GM13976 (cell line): Measurements from ENCODE around the gene HIRA.
"Not testable (repeated sequence)": the region's sequence is repeated elsewhere in the genome, so short reads cannot be mapped to it uniquely, and the experiment has no call there.

ENCODE experiments used
- DNase-seq: peaks from one replicate; pipeline ENCODE4 v3.0.0; 2012; ENCODE audit warnings: low spot score
- in situ Hi-C: fragments of 300-500 bp; cut with MboI; formaldehyde crosslinking; loops from one replicate; pipeline ENCODE4 v1.12.0; 2022; ENCODE audit warnings: low sequenced_read_pairs, mixed read lengths, inconsistent platforms; ENCODE audit not compliant: unreplicated experiment
- TF ChIP-seq, protein P1 (sequence below): IDR thresholded peaks from 2 replicates; pipeline ENCODE4 v1.5.1; 2012; ENCODE audit warnings: borderline replicate concordance, mild to moderate bottlenecking; ENCODE audit not compliant: insufficient read depth; ENCODE audit errors: extremely low read depth, missing control alignments, control extremely low read depth

HIRA gene

DNA sequence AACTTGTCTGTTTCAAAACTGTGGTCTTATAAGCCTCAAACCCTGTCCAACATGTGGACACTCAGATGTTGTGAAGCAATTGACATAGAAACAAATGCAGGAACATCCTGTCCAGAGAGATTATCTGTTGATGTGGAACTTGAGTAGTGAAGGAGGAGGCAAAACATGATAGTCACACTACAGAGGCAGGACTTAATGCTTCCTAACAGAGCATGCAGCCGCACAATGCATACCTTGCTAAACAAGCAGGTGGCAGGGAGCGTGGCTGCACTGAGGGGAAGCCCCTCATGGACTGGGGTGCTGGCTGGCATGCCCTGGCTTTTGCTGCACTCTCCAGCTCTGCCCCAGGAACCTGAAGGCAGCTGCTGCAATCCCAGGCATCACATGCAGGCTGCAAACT lies 10.6 kb upstream of the HIRA start:
- no peak for DNase-seq
- TF ChIP-seq, protein P1, sequence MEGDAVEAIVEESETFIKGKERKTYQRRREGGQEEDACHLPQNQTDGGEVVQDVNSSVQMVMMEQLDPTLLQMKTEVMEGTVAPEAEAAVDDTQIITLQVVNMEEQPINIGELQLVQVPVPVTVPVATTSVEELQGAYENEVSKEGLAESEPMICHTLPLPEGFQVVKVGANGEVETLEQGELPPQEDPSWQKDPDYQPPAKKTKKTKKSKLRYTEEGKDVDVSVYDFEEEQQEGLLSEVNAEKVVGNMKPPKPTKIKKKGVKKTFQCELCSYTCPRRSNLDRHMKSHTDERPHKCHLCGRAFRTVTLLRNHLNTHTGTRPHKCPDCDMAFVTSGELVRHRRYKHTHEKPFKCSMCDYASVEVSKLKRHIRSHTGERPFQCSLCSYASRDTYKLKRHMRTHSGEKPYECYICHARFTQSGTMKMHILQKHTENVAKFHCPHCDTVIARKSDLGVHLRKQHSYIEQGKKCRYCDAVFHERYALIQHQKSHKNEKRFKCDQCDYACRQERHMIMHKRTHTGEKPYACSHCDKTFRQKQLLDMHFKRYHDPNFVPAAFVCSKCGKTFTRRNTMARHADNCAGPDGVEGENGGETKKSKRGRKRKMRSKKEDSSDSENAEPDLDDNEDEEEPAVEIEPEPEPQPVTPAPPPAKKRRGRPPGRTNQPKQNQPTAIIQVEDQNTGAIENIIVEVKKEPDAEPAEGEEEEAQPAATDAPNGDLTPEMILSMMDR: no peak
- in situ Hi-C loops: no loop called here

DNA sequence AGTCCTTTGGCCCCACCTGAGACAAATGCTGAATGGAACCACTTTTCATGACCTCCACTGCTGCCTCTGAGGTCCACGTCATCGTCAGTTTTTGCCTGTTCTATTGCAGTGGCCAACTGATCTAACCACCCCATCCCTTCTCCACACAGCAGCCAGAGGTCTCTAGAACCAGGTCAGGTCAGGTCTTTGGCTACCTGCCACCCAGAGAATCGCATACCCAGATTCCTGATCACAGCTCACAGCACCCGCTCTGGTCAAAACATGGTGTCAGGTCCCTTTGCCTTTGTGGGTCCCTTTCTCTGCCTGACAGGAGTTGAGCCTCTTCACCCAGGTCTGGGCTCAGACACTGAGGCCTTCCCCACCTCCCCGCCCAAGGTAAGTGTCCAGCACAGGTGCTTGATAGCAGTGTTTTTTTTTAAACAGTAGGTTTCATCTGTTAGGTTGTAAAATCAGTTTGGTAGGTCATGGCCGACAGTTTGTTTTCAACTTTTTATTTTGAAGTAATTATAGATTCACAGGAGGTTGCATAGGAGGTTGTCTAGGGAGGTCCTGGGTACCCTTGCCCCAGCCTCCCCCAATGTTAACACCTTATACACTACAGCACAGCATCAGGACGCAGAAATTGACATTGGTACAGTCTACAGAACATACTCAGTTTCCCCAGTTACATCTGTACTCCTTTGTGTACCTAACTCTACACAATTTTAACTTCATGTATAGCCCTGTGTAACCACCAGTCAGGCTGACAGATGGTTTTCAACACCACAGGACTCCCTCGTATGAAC lies 9.1 kb upstream of the HIRA start:
- TF ChIP-seq, protein P1: no peak
- DNase-seq: no peak
- in situ Hi-C loops: no loop called here

DNA sequence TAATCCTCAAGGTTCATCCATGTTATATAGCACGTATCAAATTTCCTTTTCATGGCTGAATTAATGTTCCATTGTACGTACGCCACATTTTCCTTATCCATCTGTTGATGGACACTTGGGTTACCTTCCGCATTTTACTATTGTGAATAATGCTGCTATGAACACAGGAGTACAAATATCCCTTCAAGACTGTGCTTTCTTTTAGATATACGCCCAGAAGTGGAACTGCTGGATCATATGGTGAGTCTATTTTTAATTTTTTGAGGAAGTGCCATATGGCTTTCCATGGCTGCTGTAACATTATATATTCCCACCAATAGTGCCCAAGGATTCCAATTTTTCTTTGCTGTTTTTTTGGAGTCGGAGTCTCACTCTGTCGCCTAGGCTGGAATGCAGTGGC lies 6.8 kb upstream of the HIRA start:
- TF ChIP-seq, protein P1: no peak
- in situ Hi-C loops: no loop called here
- DNase-seq: no peak

DNA sequence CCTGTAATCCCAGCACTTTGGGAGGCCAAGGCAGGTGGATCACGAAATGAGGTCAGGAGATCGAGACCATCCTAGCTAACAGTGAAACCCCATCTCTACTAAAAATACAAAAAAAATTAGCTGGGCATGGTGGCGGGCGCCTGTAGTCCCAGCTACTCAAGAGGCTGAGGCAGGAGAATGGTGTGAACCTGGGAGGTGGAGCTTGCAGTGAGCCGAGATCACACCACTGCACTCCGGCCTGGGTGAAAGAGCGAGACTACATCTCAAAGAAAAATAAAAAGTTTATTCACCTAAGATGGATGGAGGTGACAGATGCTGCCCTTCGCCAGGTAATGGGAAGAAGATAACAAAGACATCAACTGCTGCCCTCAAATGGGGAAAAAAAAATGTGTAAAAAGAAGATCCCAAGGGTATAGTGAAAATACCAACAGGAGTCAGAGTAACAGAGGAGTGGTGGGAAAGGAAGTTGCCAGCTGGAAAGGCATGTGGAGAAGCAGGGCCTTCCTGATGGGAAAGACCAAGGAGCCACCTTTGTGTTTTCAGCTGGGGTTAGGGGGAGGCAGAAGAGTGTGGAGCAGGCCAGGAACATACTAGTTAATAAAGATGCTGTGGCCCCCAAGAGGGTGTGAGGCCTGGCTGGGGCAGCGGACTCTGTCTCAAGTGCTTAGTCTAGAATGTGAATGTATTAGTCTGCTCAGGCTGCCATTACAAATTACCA lies 5.1 kb upstream of the HIRA start:
- DNase-seq, in situ Hi-C loops: not testable (repeated sequence)

DNA sequence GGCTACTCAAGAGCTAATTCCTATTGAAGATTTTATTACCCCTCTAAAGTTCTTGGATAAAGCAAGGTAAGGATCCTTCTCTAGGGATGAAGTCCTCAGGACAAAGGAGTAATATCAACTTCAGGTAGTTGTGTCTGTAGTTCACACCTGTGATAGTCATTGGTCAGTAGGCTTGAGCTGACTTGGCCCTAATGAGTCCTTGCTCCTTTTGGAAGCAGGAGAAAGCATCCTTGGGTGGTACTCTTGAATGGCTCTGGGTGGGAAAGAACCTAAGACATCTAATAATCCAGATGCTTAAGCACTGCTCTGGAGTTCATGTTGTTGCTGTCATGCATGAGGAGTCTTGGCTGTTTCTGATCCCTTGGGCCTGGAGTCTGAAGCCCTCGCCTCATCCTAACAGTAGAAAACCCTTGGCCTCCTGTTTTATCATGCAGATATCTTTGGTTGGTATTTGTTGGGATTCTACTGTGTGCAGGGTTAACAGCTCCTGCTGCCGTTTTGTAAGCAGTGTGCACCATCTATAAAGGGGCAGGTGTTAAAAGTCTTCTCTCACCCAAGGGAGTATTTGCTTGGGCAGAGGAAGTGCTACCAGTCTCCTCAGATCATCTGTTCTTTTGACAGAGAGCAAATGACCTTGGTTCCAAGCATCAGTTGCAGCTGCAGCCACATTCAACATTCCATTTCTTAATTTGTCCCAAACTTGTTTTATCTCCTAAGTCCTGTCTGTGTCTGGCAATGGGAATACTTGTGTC lies 3.5 kb upstream of the HIRA start:
- in situ Hi-C loops: no loop called here
- TF ChIP-seq, protein P1: no peak
- DNase-seq: no peak

DNA sequence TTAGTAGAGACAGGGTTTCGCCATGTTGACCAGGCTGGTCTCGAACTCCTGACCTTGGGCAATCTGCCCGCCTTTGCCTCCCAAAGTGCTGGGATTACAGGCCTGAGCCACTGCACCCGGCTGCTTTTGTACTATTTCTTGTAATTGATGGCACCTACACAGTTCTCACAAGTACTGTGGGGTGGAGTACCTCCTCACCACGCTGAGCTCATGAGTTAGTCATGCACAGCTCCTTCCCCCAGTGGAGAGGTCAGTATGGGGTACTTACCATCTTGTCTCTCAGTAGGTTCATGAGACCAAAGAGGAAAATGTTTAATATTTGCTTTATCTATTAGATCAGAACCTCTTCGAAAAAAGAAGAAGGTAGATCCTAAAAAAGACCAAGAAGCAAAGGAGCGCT lies 2.9 kb upstream of the HIRA start:
- DNase-seq: no peak
- TF ChIP-seq, protein P1: no peak
- in situ Hi-C loops: no loop called here

DNA sequence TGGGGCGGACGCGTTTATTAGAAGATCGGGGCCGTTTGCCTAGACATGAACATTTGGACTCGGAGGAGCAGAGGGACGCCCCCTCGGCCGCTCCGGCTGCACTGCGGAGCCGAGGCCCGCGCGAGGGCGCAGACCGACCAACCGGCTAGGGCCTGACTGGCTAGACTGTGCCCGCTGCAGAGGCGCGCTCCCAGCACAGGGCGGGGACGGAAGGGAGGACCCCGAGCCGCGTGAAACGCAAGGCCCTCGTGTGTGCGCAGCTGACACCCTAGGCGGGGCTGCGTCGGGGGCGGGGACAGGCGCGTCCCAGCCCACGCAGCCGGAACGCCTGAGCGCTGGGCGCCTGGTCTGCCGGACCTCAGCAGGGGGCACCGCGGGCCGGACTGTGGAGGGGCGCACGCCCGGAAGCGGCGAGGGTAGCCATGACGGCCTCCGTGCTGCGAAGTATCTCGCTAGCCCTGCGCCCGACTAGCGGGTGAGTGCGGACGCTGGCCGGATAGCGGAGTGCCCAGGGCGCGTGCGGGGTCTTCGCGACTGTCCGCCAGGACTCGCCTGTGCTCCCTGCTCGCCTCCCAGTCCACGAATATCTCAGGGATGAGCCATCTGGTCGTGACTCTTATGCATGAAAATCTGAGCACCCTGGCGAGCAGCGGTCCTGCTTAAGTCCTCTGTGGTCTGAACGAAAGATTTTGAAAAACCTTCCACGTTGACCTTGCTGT lies 759 bp upstream of the HIRA start, which contains the start of gene MRPL40:
Gene MRPL40 (plus strand): TSS at position 413 of the 719 bp plus-strand sequence. CDS start 10 bp downstream, at position 423.
- TF ChIP-seq, protein P1: no peak
- in situ Hi-C loops: no loop called here
- peak; percentile 97 for DNase-seq
